ENCODE data around the gene MRPS10.

Gene MRPS10

GRCh38 chr6:42217519-42218367 lies at the start of gene MRPS10:
TSS of gene MRPS10 (minus strand) at chr6:42217861. CDS start at chr6:42217849, 12 bp downstream.
- Histone ChIP-seq H3K9me3 (ENCODE audit: control insufficient read depth, insufficient read depth, low read length) (no peaks in the 10 kb centered on the region), H3K4me1 (ENCODE audit: control insufficient read depth, low read length) (peaks cover 22% of the 10 kb centered on the region)
- TF ChIP-seq EZH2phosphoT487 (IDR thresholded peaks at IDR 0.05; ENCODE audit: borderline replicate concordance, low read length) (no peak), CTCF (IDR thresholded peaks at IDR 0.05; ENCODE audit: low read depth, low read length, poor library complexity, severe bottlenecking) (no peak)

GRCh38 chr6:42266538-42266937 lies 48.9 kb upstream of the MRPS10 start:
- Histone ChIP-seq H3F3A (ENCODE audit: control insufficient read depth, insufficient read depth) (peaks cover 9% of the 10 kb centered on the region), H3K27me3 (ENCODE audit: control insufficient read depth, low read length) (no peaks in the 10 kb centered on the region), H3K9me3 (ENCODE audit: control insufficient read depth, insufficient read depth, low read length) (no peaks in the 10 kb centered on the region), H3K36me3 (ENCODE audit: control insufficient read depth, low read length) (peaks cover 19% of the 10 kb centered on the region), H3K27ac (ENCODE audit: low read depth, low read length) (no peak overlapping the region), H3K4me1 (ENCODE audit: control insufficient read depth, low read length) (peaks cover 41% of the 10 kb centered on the region), H3K4me2 (ENCODE audit: low read length) (no peak overlapping the region), H4K20me1 (ENCODE audit: control insufficient read depth, insufficient read depth, low read depth, low read length) (no peaks in the 10 kb centered on the region), H3K4me3 (ENCODE audit: low read length) (no peak overlapping the region), H3K79me2 (ENCODE audit: control insufficient read depth, low read length) (no peaks in the 10 kb centered on the region), H3K9me2 (replicated peaks; ENCODE audit: control insufficient read depth, low read length) (no peaks in the 10 kb centered on the region)
- TF ChIP-seq EZH2phosphoT487 (IDR thresholded peaks at IDR 0.05; ENCODE audit: borderline replicate concordance, low read length) (no peak), CTCF (IDR thresholded peaks at IDR 0.05; ENCODE audit: low read depth, low read length, poor library complexity, severe bottlenecking) (no peak)

More at GRCh38 chr6:42217519-42218367, at the start of gene MRPS10:
- Histone ChIP-seq H4K20me1 (ENCODE audit: control insufficient read depth, insufficient read depth, low read depth, low read length) (no peaks in the 10 kb centered on the region), H3K27me3 (ENCODE audit: control insufficient read depth, low read length) (no peaks in the 10 kb centered on the region), H3K27ac (ENCODE audit: low read depth, low read length) (peak within 1 kb of the TSS; percentile 25), H3K4me2 (ENCODE audit: low read length) (peak within 1 kb of the TSS; percentile 67), H3K4me3 (ENCODE audit: low read length) (peak within 1 kb of the TSS; percentile 83), H3K36me3 (ENCODE audit: control insufficient read depth, low read length) (peaks cover 24% of the 10 kb centered on the region), H3K9me2 (replicated peaks; ENCODE audit: control insufficient read depth, low read length) (no peaks in the 10 kb centered on the region), H3F3A (ENCODE audit: control insufficient read depth, insufficient read depth) (no peaks in the 10 kb centered on the region), H3K79me2 (ENCODE audit: control insufficient read depth, low read length) (peaks cover 42% of the 10 kb centered on the region)

GRCh38 chr6:42264852-42265390 lies 47.3 kb upstream of the MRPS10 start:
- peaks cover 33% of the 10 kb centered on the region for H3K4me1 ChIP-seq (ENCODE audit: control insufficient read depth, low read length)
- H3F3A ChIP-seq (ENCODE audit: control insufficient read depth, insufficient read depth): peaks cover 3% of the 10 kb centered on the region; the same call in 1 of the 2 replicates
- H3K9me2 ChIP-seq (replicated peaks; ENCODE audit: control insufficient read depth, low read length): no peaks in the 10 kb centered on the region
- H3K4me3 ChIP-seq (ENCODE audit: low read length): no peak overlapping the region
- no peaks in the 10 kb centered on the region for H3K27me3 ChIP-seq (ENCODE audit: control insufficient read depth, low read length)
- H3K79me2 ChIP-seq (ENCODE audit: control insufficient read depth, low read length): no peaks in the 10 kb centered on the region
- peaks cover 30% of the 10 kb centered on the region for H3K36me3 ChIP-seq (ENCODE audit: control insufficient read depth, low read length)
- H3K4me2 ChIP-seq (ENCODE audit: low read length): no peak overlapping the region
- H3K27ac ChIP-seq (ENCODE audit: low read depth, low read length): no peak overlapping the region
- TF ChIP-seq EZH2phosphoT487 (IDR thresholded peaks at IDR 0.05; ENCODE audit: borderline replicate concordance, low read length) (no peak), CTCF (IDR thresholded peaks at IDR 0.05; ENCODE audit: low read depth, low read length, poor library complexity, severe bottlenecking) (no peak)
- H4K20me1 ChIP-seq (ENCODE audit: control insufficient read depth, insufficient read depth, low read depth, low read length): no peaks in the 10 kb centered on the region
- no peaks in the 10 kb centered on the region for H3K9me3 ChIP-seq (ENCODE audit: control insufficient read depth, insufficient read depth, low read length)
